HG02885 (cell line): ENCODE measurements around the gene AADACL4.
"Not testable (repeated sequence)": the region's sequence is repeated elsewhere in the genome, so short reads cannot be mapped to it uniquely, and the experiment has no call there.

Experiments used
- ATAC-seq: cut with Tn5 transposase; IDR thresholded peaks from one replicate; pipeline ENCODE4 v1.9.1; 2021; ENCODE audit warnings: mild to moderate bottlenecking; ENCODE audit not compliant: unreplicated experiment, poor library complexity

AADACL4 gene

DNA sequence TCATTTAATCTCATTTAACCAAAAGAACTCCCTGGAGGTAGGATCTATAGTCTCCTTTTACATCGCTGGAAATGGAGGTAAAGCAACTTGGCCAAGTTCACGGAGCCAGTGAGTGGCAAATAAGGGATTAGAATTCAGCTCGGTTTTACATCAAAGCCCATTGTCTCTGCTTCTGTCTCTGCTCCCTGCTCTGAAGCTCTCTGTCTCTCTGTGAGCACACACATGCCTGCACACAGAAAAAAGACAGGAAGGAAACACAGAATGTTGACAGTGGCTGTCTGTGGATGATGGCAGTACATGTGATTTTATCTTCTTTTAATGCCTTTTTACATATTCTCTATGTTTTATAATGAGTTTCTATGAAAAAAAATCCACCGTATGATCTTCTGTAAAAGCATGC lies 17.0 kb upstream of the AADACL4 start:
- ATAC-seq, result no peak

- no peak for ATAC-seq
These were observed 16.6 kb upstream of the AADACL4 start for GRCh38 chr1:12627296-12627695.

GRCh38 chr1:12629511-12629956 lies 14.4 kb upstream of the AADACL4 start:
- ATAC-seq, result no peak

GRCh38 chr1:12629985-12630760 lies 13.7 kb upstream of the AADACL4 start:
- no peak for ATAC-seq

- no peak for ATAC-seq
These were observed 12.8 kb upstream of the AADACL4 start for GRCh38 chr1:12630946-12631530.

DNA sequence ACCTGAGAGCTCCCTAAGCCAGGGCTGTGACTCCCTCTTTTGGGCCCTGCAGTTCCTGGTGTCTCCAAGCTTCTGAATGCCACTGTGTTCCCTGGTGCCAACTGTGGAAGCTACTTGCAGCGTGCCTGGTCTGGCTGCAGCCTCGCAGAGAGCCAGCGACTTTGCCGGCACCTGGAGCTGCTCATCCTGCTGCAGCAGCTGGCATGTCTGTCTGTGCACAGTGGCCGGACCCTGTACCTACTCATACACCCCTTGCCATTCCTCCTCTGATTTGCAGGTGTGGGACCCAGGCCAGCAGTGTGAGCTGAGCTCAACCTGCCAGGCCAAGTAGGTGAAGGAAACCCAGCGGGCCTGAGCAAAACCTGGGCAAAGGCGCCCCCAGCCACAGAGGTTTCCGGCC lies 12.3 kb upstream of the AADACL4 start:
- ATAC-seq, result no peak

DNA sequence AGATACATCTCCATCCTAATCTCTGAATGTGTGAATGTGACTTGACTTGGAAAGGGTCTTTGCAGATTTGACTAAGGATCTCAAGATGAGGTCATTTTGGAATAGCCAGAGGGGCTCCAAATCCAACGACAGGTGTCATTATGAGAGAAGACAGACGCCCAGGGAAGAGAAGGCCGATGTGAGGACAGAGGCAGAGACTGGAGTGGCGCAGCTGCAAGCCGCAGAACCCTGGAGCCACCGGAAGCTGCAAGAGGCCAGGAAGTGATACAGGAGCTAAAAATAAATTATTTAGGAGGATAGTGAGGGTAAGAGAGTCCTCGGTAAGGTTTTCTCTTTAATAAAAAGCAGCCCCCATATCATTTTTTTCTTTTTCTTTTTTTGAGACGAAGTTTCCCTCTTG lies 9.7 kb upstream of the AADACL4 start:
- ATAC-seq, result no peak

DNA sequence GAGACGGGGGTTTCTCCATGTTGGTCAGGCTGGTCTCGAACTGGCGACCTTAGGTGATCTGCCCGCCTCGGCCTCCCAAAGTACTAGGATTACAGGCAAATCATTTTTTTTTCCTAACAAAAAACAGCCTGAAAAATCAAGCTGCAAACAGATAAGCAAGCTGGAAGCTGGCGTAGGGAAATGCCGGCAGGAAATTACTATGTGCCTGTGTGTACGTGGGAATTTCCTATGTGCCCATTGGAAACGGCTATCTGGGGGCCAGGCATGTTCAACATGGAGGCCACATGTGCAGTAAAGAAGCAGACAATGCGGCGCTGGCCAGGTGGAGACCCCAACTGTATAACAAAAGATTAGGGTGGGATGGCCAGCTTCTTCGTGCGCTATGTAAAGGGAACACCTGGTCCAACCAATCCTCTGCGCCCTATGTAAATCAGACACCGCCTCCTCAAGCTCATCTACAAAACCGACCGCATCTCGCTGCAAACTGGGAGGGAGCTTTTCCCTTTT lies 9.1 kb upstream of the AADACL4 start:
- no peak for ATAC-seq

DNA sequence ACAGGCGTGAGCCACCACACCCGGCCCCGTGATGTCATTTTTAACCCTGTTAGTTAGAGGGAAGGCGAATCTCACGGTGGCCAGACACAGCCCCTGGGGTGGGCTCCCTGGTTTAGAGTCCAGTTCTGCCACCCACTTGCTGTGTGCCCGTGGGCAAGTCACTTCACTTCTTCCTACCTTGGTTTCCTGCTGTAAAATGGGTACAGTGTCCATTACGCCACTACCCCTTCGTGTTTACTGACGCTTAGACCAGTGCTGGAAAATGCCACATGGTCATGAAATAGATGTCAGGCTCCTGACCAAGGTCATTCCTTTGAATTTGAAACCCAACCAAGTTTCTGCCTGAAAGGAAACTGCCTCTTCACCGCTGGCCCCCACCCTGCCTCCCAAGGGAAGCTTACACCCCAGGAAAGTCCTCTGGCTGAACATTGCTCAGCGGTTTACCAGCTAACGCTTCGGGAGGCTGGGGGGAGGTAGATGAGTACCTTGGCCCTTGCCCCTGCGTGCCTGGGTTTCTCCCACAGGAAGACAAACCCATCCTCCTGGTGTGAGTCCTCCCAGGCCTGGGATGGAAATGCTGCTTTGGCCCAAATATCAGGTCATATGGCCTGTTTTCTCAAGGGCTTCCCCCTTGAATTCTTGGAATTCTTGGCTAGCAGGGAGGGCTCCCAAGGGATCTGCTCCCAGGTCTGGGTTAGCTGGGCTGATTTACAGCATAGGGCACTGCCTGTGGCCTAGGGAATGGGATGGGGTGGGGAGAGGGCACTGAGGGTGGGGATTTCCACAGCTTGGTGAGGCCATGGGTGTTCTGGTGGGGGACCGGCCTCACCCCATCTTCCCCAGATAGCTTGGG lies 7.6 kb upstream of the AADACL4 start:
- no peak for ATAC-seq

- ATAC-seq, result no peak
These were observed 6.2 kb upstream of the AADACL4 start for GRCh38 chr1:12637693-12638092.

DNA sequence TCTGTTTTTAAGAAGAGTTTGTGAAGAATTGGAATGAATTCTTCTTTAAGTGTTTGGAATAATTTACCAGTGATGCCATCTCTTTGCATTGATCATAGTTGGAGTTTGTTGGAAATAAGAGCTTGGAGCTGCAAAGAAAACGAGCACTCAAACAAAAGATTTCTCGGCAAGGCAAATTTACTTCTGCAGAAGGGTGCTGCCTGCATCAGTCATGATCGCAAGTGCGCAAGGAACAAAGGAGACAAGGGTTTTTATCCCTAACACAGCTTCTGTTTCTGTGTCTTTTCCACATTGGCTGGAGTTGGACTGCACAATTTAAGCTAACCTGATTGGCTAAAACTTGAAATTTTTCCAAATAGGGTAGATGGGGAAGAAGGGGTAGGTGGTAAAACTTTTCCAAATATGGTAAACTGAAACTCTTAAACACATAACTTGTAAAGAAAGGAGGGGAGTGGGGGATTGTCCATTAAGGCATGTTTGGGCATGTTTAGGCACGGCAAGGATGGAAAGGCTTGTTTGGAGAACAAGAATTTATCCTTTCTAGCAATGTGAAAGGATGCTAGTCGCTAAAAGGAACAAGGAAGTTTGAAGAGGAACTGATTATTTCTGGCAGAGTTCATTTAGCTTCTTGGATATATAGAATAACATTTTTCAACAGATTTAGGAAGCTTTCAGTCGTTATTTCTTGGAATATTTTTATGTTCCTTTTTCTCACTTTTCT lies 3.5 kb upstream of the AADACL4 start:
- no peak for ATAC-seq

DNA sequence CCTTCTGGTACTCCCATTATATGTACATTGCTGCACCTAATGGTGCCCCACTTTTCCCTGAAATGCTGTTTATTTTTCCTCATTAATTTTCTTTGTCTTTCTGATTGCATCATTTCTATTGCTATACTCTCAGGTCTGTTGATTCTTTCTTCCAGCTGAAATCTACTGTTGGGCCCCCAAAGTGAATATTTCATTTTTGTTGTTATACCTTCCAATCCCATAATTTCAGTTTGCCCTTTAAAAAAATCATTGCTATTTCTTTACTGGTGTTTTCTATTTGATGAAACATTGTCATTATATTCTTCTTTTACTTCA lies 3.0 kb upstream of the AADACL4 start:
- ATAC-seq, result no peak

- ATAC-seq, result no peak
These were observed 806 bp upstream of the AADACL4 start for GRCh38 chr1:12643079-12643478.

DNA sequence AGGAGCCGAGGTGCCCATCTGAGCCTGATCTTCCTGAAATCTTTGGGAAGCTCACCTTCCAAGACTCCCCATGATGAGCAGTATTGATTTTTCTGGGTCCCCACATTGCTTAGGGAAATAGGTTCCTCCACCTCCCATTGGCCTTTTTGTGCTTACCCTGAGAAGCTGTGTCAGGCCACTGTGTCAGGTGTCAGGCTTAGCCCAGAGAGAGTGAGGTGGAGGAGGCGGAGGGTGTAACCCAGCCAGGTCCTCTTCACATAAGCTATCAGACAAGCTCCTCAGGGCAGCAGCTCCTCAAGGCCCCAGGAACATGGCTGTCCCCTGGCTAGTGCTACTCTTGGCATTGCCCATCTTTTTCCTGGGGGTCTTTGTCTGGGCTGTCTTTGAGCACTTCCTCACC lies 352 bp downstream of the AADACL4 start:
- no peak for ATAC-seq

- no peak for ATAC-seq
These were observed 944 bp downstream of the AADACL4 start for GRCh38 chr1:12644829-12645228.

GRCh38 chr1:12645401-12645800 lies 1.5 kb downstream of the AADACL4 start:
- not testable (repeated sequence) for ATAC-seq

GRCh38 chr1:12648741-12649140 lies 4.9 kb downstream of the AADACL4 start:
- ATAC-seq, result no peak

DNA sequence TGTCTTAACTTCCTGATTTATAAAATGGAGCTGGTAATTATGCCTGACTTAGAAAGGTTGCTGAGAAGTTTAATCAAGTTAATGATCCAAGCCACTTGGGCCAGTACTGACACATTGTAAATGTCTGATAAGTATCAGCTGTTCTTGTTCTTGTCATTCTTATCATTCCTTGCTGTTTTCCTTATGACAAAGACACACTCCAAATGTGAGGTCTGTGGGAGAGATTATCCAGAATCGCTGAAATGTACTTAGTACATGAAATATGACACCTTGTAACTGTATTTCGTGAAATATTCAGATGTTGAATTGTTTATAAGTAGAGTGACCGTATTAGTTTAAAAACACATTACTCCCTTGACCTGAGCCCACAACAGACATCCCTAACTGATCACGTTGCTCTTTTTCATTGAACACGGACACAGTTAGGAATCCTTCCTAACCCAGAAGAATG lies 6.1 kb downstream of the AADACL4 start:
- ATAC-seq, result no peak

DNA sequence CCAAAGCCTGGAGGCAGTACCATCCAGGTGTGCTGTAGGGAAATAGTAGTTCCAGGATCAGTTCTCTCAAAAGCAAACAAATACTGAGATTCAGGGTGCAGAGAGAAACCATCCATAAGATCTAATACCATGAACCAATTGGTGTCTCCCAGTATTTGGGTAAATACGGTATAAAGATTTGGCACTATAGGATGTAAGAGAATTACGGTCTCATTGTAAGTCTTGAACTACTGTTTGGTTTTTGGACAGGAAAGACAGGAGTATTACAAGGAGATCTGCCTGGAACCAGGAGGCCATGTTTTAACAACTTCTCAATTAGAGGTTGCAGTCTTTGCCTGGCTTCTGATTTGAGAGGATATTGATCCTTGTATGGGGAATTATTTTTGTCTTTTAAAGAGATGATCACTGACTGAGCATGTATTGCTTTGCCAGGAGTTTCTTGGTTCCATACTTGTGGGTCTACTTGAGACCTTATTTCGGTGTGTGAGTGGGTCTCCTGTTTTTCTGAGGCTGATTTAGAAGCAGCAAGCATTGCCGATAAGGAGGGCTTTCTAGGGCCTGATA lies 10.2 kb downstream of the AADACL4 start:
- ATAC-seq, result no peak

DNA sequence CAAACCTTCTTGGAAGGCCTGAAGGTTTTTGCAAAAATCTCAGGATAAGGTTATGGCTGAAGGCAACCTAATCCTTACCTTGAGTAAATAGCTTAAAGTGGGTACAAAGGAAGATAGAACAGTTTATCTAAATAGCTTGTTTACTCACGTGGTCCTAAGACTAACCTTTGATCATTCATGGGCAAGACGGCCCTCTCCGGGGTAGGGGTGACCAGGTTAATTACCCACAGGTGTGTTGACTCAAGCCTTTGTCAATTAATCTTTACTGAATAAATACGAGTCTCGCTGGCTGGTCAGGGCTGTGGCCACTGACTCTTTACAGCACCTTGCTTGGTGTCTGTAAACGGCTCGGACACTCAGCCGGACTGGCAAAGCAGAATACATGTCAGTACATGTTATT lies 10.8 kb downstream of the AADACL4 start:
- ATAC-seq, result no peak
